Brain microvascular endothelial cell (primary cell): Measurements from ENCODE around the gene NOTCH2.

Experiments used
- DNase-seq: peaks from one replicate; pipeline ENCODE4 v3.0.0-alpha.2; 2020
- H3K27ac ChIP-seq: fragments of 250-450 bp; sonication (Bioruptor Pico); 2 replicates; pipeline ENCODE4 v1.5.1; 2020; ENCODE audit warnings: mild to moderate bottlenecking, moderate library complexity
- H3K27me3 ChIP-seq: fragments of 250-450 bp; sonication (Bioruptor Pico); replicated peaks from 2 replicates; pipeline ENCODE4 v1.5.1; 2020; ENCODE audit warnings: mild to moderate bottlenecking
- H3K36me3 ChIP-seq: fragments of 250-450 bp; sonication (Bioruptor Pico); replicated peaks from 2 replicates; pipeline ENCODE4 v1.5.1; 2020; ENCODE audit warnings: mild to moderate bottlenecking
- H3K4me3 ChIP-seq: 2 replicates; pipeline ENCODE4 v1.5.1; 2011; ENCODE audit warnings: low read depth, mild to moderate bottlenecking, control low read depth, low read length, moderate library complexity
- CTCF ChIP-seq: IDR thresholded peaks from 2 replicates; pipeline ENCODE4 v1.5.1; 2011; ENCODE audit warnings: low read depth, mild to moderate bottlenecking, moderate library complexity, low read length, control low read depth, inconsistent platforms; ENCODE audit errors: missing control alignments
- in situ Hi-C: cut with HindIII; loops from 2 replicates; pipeline ENCODE4 v1.10.0; 2017; ENCODE audit warnings: low sequenced_read_pairs, low pct_ligation_motif_present

NOTCH2 gene

GRCh38 chr1:119869995-119870394 is 199.5 kb downstream of the NOTCH2 start:
- TF ChIP-seq CTCF: no peak
- no peak overlapping the region for H3K27ac ChIP-seq
- in situ Hi-C loops: no loop called here

DNA sequence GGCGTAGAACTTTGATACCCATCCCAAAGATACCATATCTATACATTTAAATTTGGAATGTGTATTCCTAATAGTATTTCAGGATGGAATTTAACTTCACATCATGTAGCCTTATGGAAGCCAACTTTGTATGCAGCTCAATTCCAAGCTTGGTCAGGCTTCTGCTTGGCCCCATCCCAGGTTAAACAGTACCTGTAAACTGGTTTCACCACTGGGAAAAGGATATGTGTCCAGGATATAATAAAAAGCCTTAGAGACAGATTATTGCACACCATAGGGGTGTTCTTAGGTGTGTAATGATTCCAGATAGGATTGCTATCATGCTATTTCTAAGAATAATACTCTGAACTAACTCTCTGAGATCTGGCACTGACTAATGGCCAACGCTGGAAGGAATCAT is 201.3 kb downstream of the NOTCH2 start:
- in situ Hi-C loops: no loop called here
- TF ChIP-seq CTCF: no peak
- H3K4me3 ChIP-seq: no peak overlapping the region
- no peaks in the 10 kb centered on the region for H3K27me3 ChIP-seq
- H3K27ac ChIP-seq: no peak overlapping the region
- H3K36me3 ChIP-seq: no peaks in the 10 kb centered on the region
- no peak for DNase-seq

More at GRCh38 chr1:119869995-119870394, 199.5 kb downstream of the NOTCH2 start:
- no peaks in the 10 kb centered on the region for H3K27me3 ChIP-seq
- no peak overlapping the region for H3K4me3 ChIP-seq
- H3K36me3 ChIP-seq: no peaks in the 10 kb centered on the region
- DNase-seq: no peak

DNA sequence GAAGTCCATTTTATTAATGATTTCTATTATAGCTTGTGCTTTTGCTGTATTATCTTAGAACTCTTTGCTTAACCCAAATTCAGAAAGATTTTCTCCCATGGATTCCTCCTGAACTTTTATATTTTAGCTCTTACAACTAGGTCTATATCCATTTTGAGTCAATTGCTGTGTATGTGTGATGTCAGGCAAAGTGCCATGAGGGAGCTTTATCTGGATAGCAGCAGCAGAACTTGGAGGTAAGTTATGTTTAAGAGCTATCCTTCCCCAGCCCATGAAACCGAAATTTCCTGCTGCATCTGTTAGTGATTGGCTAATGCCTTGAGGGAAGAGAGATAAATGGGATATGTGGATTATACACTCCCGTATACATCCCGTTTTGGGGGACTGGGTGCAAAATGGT is 203.0 kb downstream of the NOTCH2 start:
- H3K27ac ChIP-seq: no peak overlapping the region
- no peak for TF ChIP-seq CTCF
- H3K27me3 ChIP-seq: no peaks in the 10 kb centered on the region
- no peaks in the 10 kb centered on the region for H3K36me3 ChIP-seq
- DNase-seq: no peak
- in situ Hi-C loops: no loop called here
- no peak overlapping the region for H3K4me3 ChIP-seq

DNA sequence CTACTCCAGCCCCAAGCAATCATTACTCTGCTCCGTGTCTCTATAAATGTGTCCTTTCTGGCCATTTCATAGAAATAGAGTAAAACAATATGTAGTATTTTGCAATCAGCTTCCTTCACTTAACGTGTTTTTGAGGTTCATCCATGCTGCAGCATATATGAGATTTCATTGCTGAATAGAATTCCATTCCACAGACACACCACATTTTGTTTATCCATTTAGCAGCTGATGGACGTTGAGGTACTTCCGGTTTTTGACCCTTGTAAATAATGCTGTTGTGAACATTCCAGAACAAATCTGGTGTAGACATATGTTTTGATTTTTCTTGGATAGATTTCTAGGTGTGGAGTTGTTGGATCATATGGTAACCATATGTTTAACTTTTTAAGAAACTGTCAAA is 203.8 kb downstream of the NOTCH2 start:
- DNase-seq: no peak
- no peak overlapping the region for H3K4me3 ChIP-seq
- no peaks in the 10 kb centered on the region for H3K27me3 ChIP-seq
- TF ChIP-seq CTCF: no peak
- H3K36me3 ChIP-seq: no peaks in the 10 kb centered on the region
- in situ Hi-C loops: no loop called here
- no peak overlapping the region for H3K27ac ChIP-seq

DNA sequence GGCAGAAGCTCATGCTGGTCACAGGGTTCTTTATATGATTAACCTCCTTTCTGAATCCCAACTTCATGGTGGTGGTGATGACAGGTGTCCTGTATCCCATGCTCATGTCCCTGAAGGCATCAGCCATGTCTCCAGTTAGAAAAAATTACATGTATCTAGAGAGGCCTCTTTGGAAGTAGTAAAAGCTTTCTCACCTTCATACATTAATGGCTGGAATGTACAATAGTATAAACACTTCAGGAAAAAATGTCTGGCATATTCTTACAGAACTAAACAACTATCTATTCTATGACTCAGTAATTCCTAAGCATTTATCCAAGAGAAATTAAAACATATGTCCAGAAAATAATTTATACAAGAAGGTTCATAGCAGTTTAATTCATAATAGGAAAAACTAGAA is 207.2 kb downstream of the NOTCH2 start:
- H3K27me3 ChIP-seq: no peaks in the 10 kb centered on the region
- H3K27ac ChIP-seq: no peak overlapping the region
- no peak for TF ChIP-seq CTCF
- no peak overlapping the region for H3K4me3 ChIP-seq
- no peaks in the 10 kb centered on the region for H3K36me3 ChIP-seq
- no peak for DNase-seq
- in situ Hi-C loops: no loop called here
